HS-27A (cell line): ENCODE results near the gene TCF7L1.
"Not testable (repeated sequence)": the region's sequence is repeated elsewhere in the genome, so short reads cannot be mapped to it uniquely, and the experiment has no call there.

ENCODE experiments used
- DNase-seq: peaks from one replicate; pipeline ENCODE4 v3.0.0-alpha.2; 2012; ENCODE audit warnings: low read depth, missing footprints

TCF7L1 gene

GRCh38 chr2:85184990-85185389 is 51.8 kb downstream of the TCF7L1 start:
- no peak for DNase-seq

- DNase-seq, result no peak
Measured at GRCh38 chr2:85185431-85185940, 52.3 kb downstream of the TCF7L1 start.

GRCh38 chr2:85187069-85187468 is 53.9 kb downstream of the TCF7L1 start:
- DNase-seq, result no peak

- DNase-seq, result no peak
Measured at GRCh38 chr2:85188852-85189251, 55.7 kb downstream of the TCF7L1 start.

GRCh38 chr2:85189606-85190270 is 56.5 kb downstream of the TCF7L1 start:
- no peak for DNase-seq

- no peak for DNase-seq
Measured at GRCh38 chr2:85191157-85191556, 58.0 kb downstream of the TCF7L1 start.

GRCh38 chr2:85194780-85195480 is 61.7 kb downstream of the TCF7L1 start:
- no peak for DNase-seq

- no peak for DNase-seq
Measured at GRCh38 chr2:85195956-85196355, 62.8 kb downstream of the TCF7L1 start.

- no peak for DNase-seq
Measured at GRCh38 chr2:85199698-85200097, 66.5 kb downstream of the TCF7L1 start.

GRCh38 chr2:85209887-85210286 is 76.7 kb downstream of the TCF7L1 start:
- DNase-seq, result no peak

GRCh38 chr2:85210511-85210910 is 77.3 kb downstream of the TCF7L1 start:
- no peak for DNase-seq

- not testable (repeated sequence) for DNase-seq
Measured at GRCh38 chr2:85211606-85212005, 78.4 kb downstream of the TCF7L1 start.

GRCh38 chr2:85212841-85213240 is 79.6 kb downstream of the TCF7L1 start:
- DNase-seq, result no peak

GRCh38 chr2:85213404-85213803 is 80.2 kb downstream of the TCF7L1 start:
- no peak for DNase-seq

GRCh38 chr2:85213901-85214512 is 80.8 kb downstream of the TCF7L1 start:
- no peak for DNase-seq

GRCh38 chr2:85215081-85215447 is 81.9 kb downstream of the TCF7L1 start:
- DNase-seq, result no peak

GRCh38 chr2:85215448-85216401 is 82.5 kb downstream of the TCF7L1 start:
- DNase-seq, result no peak

GRCh38 chr2:85216927-85217326 is 83.7 kb downstream of the TCF7L1 start:
- DNase-seq, result no peak

GRCh38 chr2:85221067-85221691 is 88.0 kb downstream of the TCF7L1 start:
- DNase-seq, result no peak

- DNase-seq, result no peak
Measured at GRCh38 chr2:85222792-85223191, 89.6 kb downstream of the TCF7L1 start.

- DNase-seq, result no peak
Measured at GRCh38 chr2:85226783-85227182, 93.6 kb downstream of the TCF7L1 start.
